ENCODE results near the gene ADARB1. TPM values are rescaled to one million over a fixed set of nuclear protein-coding genes. Genes with fewer than 3 reads are reported as not detected.

Gene ADARB1
- total and polyA plus RNA-seq, 2 of the 8 experiments (the other 6 are each of a cell fraction or from before 2014, with no cell fraction given): 4.7 to 14.9 TPM

- TF ChIP-seq CHD7 (IDR thresholded peaks at IDR 0.05; ENCODE audit: insufficient replicate concordance, low read length) (no peak), CBX8 (IDR thresholded peaks at IDR 0.05; ENCODE audit: borderline replicate concordance, low read depth, low read length) (no peak), CBX5 (IDR thresholded peaks at IDR 0.05; ENCODE audit: low read depth, low read length) (no peak), CHD2 (IDR thresholded peaks at IDR 0.05; ENCODE audit: low read length) (no peak), BRCA1 (IDR thresholded peaks at IDR 0.05; ENCODE audit: low read depth, low read length) (no peak), BACH1 (IDR thresholded peaks at IDR 0.05; ENCODE audit: low read length) (no peak), SRF (IDR thresholded peaks at IDR 0.05; ENCODE audit: low read depth, low read length) (no peak), CTCF (IDR thresholded peaks at IDR 0.05; ENCODE audit: control extremely low read depth in 1 of 3, insufficient read depth in 1 of 3, low read depth in 1 of 3, low read length in 3 of 3) (no peak), SIRT6 (IDR thresholded peaks at IDR 0.05; ENCODE audit: low read length) (no peak)
Measured at GRCh38 chr21:45056296-45056904, 18.0 kb upstream of the ADARB1 start (continued).

All from H1 (cell line).